Lung (tissue), 13 donors: Measurements from ENCODE around the gene SOSTDC1. TPM values are rescaled to one million over a fixed set of nuclear protein-coding genes. Genes with fewer than 3 reads are reported as not detected.

Experiments
- ATAC-seq: fragments of 200-7000 bp; cut with Tn5 transposase; one replicate; pipeline ENCODE4 v1.9.1; 2020; ENCODE audit warnings: moderate number of reproducible peaks; ENCODE audit not compliant: insufficient read depth, low FRiP score
- DNase-seq, 3 donors: peaks; one replicate each; pipeline ENCODE4 v3.0.0-alpha.2; 2013 to 2017
- H3K27ac ChIP-seq, 2 donors: one replicate each; pipeline ENCODE4 v1.5.1; 2013; ENCODE audit warnings: mild to moderate bottlenecking in 2 of 2, moderate library complexity in 2 of 2, control low read depth in 1 of 2, inconsistent platforms in 1 of 2, low read depth in 1 of 2, low read length in 1 of 2
- H3K27me3 ChIP-seq, 3 donors: one replicate each; pipeline ENCODE4 v1.5.1; 2013; ENCODE audit warnings: low read length in 2 of 3; ENCODE audit not compliant: control insufficient read depth in 3 of 3, insufficient read depth in 3 of 3
- H3K36me3 ChIP-seq, 4 donors: one replicate each; pipeline ENCODE4 v1.5.1; 2013; ENCODE audit warnings: low read length in 4 of 4, mild to moderate bottlenecking in 1 of 4, moderate library complexity in 1 of 4; ENCODE audit not compliant: control insufficient read depth in 4 of 4, insufficient read depth in 4 of 4
- H3K4me1 ChIP-seq, 5 donors: one replicate each; pipeline ENCODE4 v1.5.1; 2013; ENCODE audit warnings: low read length in 5 of 5, mild to moderate bottlenecking in 2 of 5, moderate library complexity in 1 of 5; ENCODE audit not compliant: control insufficient read depth in 5 of 5, insufficient read depth in 5 of 5
- H3K4me3 ChIP-seq: one replicate; pipeline ENCODE4 v1.5.1; 2013; ENCODE audit warnings: mild to moderate bottlenecking, control low read depth, moderate library complexity
- H3K9ac ChIP-seq, 2 donors: one replicate each; pipeline ENCODE4 v1.5.1; 2013; ENCODE audit warnings: low read length in 2 of 2, control low read depth in 1 of 2; ENCODE audit not compliant: insufficient read depth in 1 of 2
- H3K9me3 ChIP-seq, 4 donors: one replicate each; pipeline ENCODE4 v1.5.1; 2013; ENCODE audit warnings: low read length in 3 of 4, mild to moderate bottlenecking in 1 of 4, moderate library complexity in 1 of 4; ENCODE audit not compliant: control insufficient read depth in 4 of 4, insufficient read depth in 3 of 4
- WGBS, 2 donors: extraction: QIAGEN DNeasy Blood & Tissue Kit; methylation state at CpG; one replicate each; pipeline ENCODE4 v1.1.7; 2013; 5-methylcytosine and 5-hydroxymethylcytosine counted together
- polyA plus RNA-seq, 2 donors: library from polyadenylated mRNA; stranded (reverse); fragments of 200-250 nt; gene quantifications; one replicate each; pipeline ENCODE4 v1.2.1, GENCODE V29; 2013
- small RNA-seq: library from RNA; depleted of rRNA; stranded (forward); fragments of <200 nt; gene quantifications from one replicate; pipeline ENCODE3, GENCODE V24; 2014; ENCODE audit warnings: low replicate concordance
- total RNA-seq, 2 donors: library from RNA; depleted of rRNA in 1 of 2; stranded (reverse); fragments of >200 nt in 1 of 2; gene quantifications; one replicate each; pipeline ENCODE4 v1.2.1, GENCODE V29; 2014 to 2021
- TF ChIP-seq, protein P1 (sequence below): IDR thresholded peaks from 2 replicates; pipeline ENCODE4 v1.5.1; 2012; ENCODE audit warnings: mild to moderate bottlenecking; ENCODE audit errors: control extremely low read depth, extremely low read depth
- donor health status: control.
- donor health status: control.
- donor health status: Bipolar disorder and iron deficiency.
- donor health status: healthy.
- donor health status: DM: yes; HTN: yes; CAD: no.

Gene SOSTDC1
- total and polyA plus RNA-seq, 4 donors: 1.1 to 32.1 (median 5.8) TPM

DNA sequence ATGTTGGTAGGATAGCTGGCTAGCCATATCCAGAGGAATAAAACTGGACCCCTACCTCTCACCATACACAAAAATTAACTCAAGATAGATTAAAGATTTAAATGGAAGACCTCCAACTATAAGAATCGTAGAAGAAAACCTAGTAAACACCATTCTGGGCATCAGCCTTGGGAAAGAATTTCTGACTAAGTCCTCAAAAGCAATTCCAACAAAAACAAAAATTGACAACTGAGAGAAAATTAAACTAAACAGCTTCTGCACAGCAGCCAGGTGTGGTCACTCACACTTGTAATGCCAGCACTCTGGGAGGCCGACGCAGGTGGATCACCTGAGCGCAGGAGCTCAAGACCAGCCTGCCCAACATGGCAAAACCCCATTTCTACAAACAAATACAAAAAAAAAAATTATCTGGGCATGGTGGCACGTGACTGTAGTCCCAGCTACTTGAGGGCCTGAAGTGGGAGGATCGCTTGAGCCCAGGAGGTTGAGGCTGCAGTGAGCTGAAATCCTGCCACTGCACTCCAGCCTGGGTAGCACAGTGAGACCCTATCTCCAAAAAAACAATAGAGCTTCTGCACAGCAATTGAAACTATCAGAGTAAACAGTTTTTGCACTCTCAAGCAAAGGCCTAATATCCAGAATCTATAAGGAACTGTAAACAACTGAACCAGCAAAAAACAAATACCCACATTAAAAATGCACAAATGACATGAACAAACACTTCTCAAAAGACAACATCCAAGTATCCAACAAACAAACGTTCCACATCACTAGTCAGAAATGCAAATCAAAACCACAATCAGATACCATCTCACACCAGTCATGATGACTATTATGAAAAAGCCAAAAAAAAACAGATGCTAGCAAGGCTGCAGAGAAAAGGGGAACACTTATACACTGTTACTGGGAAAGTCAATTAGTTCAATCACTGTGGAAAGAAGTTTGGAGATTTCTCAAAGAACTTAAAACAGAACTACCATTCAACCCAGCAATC lies 49.0 kb downstream of the SOSTDC1 start:
- TF ChIP-seq, protein P1, sequence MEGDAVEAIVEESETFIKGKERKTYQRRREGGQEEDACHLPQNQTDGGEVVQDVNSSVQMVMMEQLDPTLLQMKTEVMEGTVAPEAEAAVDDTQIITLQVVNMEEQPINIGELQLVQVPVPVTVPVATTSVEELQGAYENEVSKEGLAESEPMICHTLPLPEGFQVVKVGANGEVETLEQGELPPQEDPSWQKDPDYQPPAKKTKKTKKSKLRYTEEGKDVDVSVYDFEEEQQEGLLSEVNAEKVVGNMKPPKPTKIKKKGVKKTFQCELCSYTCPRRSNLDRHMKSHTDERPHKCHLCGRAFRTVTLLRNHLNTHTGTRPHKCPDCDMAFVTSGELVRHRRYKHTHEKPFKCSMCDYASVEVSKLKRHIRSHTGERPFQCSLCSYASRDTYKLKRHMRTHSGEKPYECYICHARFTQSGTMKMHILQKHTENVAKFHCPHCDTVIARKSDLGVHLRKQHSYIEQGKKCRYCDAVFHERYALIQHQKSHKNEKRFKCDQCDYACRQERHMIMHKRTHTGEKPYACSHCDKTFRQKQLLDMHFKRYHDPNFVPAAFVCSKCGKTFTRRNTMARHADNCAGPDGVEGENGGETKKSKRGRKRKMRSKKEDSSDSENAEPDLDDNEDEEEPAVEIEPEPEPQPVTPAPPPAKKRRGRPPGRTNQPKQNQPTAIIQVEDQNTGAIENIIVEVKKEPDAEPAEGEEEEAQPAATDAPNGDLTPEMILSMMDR: no peak
- 61 to 78% methylated on average over 7 of the region's 7 CpGs for WGBS, 2 donors
- Histone ChIP-seq H3K9ac (no peak overlapping the region), H3K9me3 (no peaks in the 10 kb centered on the region), H3K27me3 (no peaks in the 10 kb centered on the region), H3K4me3 (no peak overlapping the region), H3K27ac (no peak overlapping the region), H3K36me3 (no peaks in the 10 kb centered on the region), H3K4me1 (peaks cover 0 to 45% (median 2%) of the 10 kb centered on the region in 5 donors)
- ATAC-seq (no peak), DNase-seq (no peak)

- Histone ChIP-seq H3K9ac (no peak overlapping the region), H3K4me3 (no peak overlapping the region), H3K9me3 (no peaks in the 10 kb centered on the region), H3K4me1 (peaks cover 0 to 39% (median 2%) of the 10 kb centered on the region in 5 donors), H3K27me3 (peaks cover 0 to 8% (median 0%) of the 10 kb centered on the region in 3 donors), H3K27ac (no peak overlapping the region), H3K36me3 (no peaks in the 10 kb centered on the region)
- DNase-seq (peak; percentile 74 to 89 (median 87)), ATAC-seq (no peak)
- 68 to 77% methylated on average over 8 of the region's 8 CpGs for whole genome bisulfite sequencing, 2 donors
- TF ChIP-seq, protein P1: no peak
Observed at GRCh38 chr7:16412274-16413254, 53.0 kb downstream of the SOSTDC1 start.

Small RNAs within 50 kb of the gene (small RNA-seq; reads per million reads assigned to genes)
- not detected for gene AC005014.3

Other genes starting within 250 kb of the SOSTDC1 start
- 1 to 10 TPM; 3.6 to 8.6 TPM for gene CRPPA, start 44.2 kb downstream of the SOSTDC1 start, total RNA-seq
- under 1 TPM; 0.38 to 0.41 TPM for gene CRPPA, start 44.2 kb downstream of the SOSTDC1 start, polyA plus RNA-seq
- not detected for gene LRRC72, start 61.1 kb upstream of the SOSTDC1 start, total RNA-seq
- not detected for gene LRRC72, start 61.1 kb upstream of the SOSTDC1 start, polyA plus RNA-seq
- 10 to 100 TPM; 13.5 to 26.2 TPM for gene ANKMY2, start 180.0 kb upstream of the SOSTDC1 start, total RNA-seq
- 1 to 10 TPM; 4.9 to 6.0 TPM for gene ANKMY2, start 180.0 kb upstream of the SOSTDC1 start, polyA plus RNA-seq
- 10 to 100 TPM; 44.3 to 47.9 TPM for gene BZW2, start 180.4 kb upstream of the SOSTDC1 start, total RNA-seq
- gene BZW2, start 180.4 kb upstream of the SOSTDC1 start, polyA plus RNA-seq: 10 to 100 TPM; 32.4 to 53.7 TPM